Left ventricle myocardium inferior (tissue), 1 donor: ENCODE data around the gene OR12D3. TPM values are rescaled to one million over a fixed set of nuclear protein-coding genes. Genes with fewer than 3 reads are reported as not detected.

Source experiments
- DNase-seq: peaks from one replicate; pipeline ENCODE4 v3.0.0-alpha.2; 2020
- H3K27ac ChIP-seq: fragments of 200-600 bp; replicated peaks from 2 replicates; pipeline ENCODE4 v1.8.0; 2021
- H3K27me3 ChIP-seq: fragments of 200-600 bp; 2 replicates; pipeline ENCODE4 v1.8.0; 2021; ENCODE audit warnings: low read depth
- H3K36me3 ChIP-seq: fragments of 200-600 bp; 2 replicates; pipeline ENCODE4 v1.8.0; 2021
- H3K4me1 ChIP-seq: fragments of 200-600 bp; 2 replicates; pipeline ENCODE4 v1.8.0; 2021
- H3K4me3 ChIP-seq: fragments of 200-600 bp; 2 replicates; pipeline ENCODE4 v1.8.0; 2021; ENCODE audit warnings: mild to moderate bottlenecking, moderate library complexity
- H3K9me3 ChIP-seq: fragments of 200-600 bp; replicated peaks from 2 replicates; pipeline ENCODE4 v1.8.0; 2021
- CTCF ChIP-seq: fragments of 200-600 bp; IDR thresholded peaks from 2 replicates; pipeline ENCODE4 v1.8.0; 2021; ENCODE audit warnings: antibody characterized with exemption, mild to moderate bottlenecking, borderline replicate concordance
- intact Hi-C: fragments of 100-400 bp; cut with micrococcal nuclease; formaldehyde crosslinking; loops from one replicate; pipeline ENCODE4 v1.11.0; 2022
- long read RNA-seq: library from polyadenylated mRNA; unstranded; transcript quantifications from one replicate; pipeline ENCODE4 v2.0.0, GENCODE V29; 2021
- total RNA-seq: library from RNA; stranded (reverse); fragmentation: NEBNext Ultra II Directional; extraction: Animal tissue kit (Norgen Biotek cat#: 25700); gene quantifications from one replicate; pipeline ENCODE4 v1.2.1, GENCODE V29; 2021
- donor health status: DM: no; HTN: yes; CAD: no; lungs with severe emphysema.

OR12D3 gene
- not detected for total RNA-seq
- long read RNA-seq: 0 reads

- TF ChIP-seq CTCF: no peak
- intact Hi-C loops: no loop called here
Measured at GRCh38 chr6:29375191-29375590, at the start of gene OR12D3. Gene OR12D3 (minus strand): TSS chr6:29375291. CDS start chr6:29375287, 4 bp downstream.

GRCh38 chr6:29424575-29424974 lies 49.5 kb upstream of the OR12D3 start:
- Histone ChIP-seq H3K27ac (no peak overlapping the region), H3K36me3 (no peaks in the 10 kb centered on the region), H3K4me1 (no peaks in the 10 kb centered on the region), H3K9me3 (peaks cover 16% of the 10 kb centered on the region), H3K4me3 (no peak overlapping the region), H3K27me3 (no peaks in the 10 kb centered on the region)
- no peak for DNase-seq
- TF ChIP-seq CTCF: no peak
- intact Hi-C loops: no loop called here

More at GRCh38 chr6:29375191-29375590, at the start of gene OR12D3:
- Histone ChIP-seq H3K27ac (no peak within 1 kb of the TSS), H3K4me3 (no peak within 1 kb of the TSS), H3K36me3 (no peaks in the 10 kb centered on the region), H3K9me3 (peaks cover 4% of the 10 kb centered on the region), H3K27me3 (no peaks in the 10 kb centered on the region), H3K4me1 (no peaks in the 10 kb centered on the region)
- no peak for DNase-seq

- no peaks in the 10 kb centered on the region for H3K4me1 ChIP-seq
- TF ChIP-seq CTCF: no peak
Measured at GRCh38 chr6:29424168-29424567, 49.1 kb upstream of the OR12D3 start.

GRCh38 chr6:29419516-29419915 lies 44.4 kb upstream of the OR12D3 start:
- peaks cover 16% of the 10 kb centered on the region for H3K9me3 ChIP-seq
- no peak for DNase-seq
- H3K27me3 ChIP-seq: no peaks in the 10 kb centered on the region
- intact Hi-C loops: no loop called here
- no peaks in the 10 kb centered on the region for H3K36me3 ChIP-seq
- H3K4me3 ChIP-seq: no peak overlapping the region
- no peaks in the 10 kb centered on the region for H3K4me1 ChIP-seq
- no peak overlapping the region for H3K27ac ChIP-seq
- TF ChIP-seq CTCF: no peak

More at GRCh38 chr6:29424168-29424567, 49.1 kb upstream of the OR12D3 start:
- Histone ChIP-seq H3K9me3 (peaks cover 16% of the 10 kb centered on the region), H3K27me3 (no peaks in the 10 kb centered on the region), H3K36me3 (no peaks in the 10 kb centered on the region), H3K27ac (no peak overlapping the region), H3K4me3 (no peak overlapping the region)
- intact Hi-C loops: no loop called here
- no peak for DNase-seq

- no peaks in the 10 kb centered on the region for H3K27me3 ChIP-seq
- no peak within 1 kb of the TSS for H3K4me3 ChIP-seq
- peaks cover 22% of the 10 kb centered on the region for H3K9me3 ChIP-seq
- DNase-seq: no peak
- no peak within 1 kb of the TSS for H3K27ac ChIP-seq
- intact Hi-C loops: no loop called here
- no peak for TF ChIP-seq CTCF
- H3K36me3 ChIP-seq: no peaks in the 10 kb centered on the region
- H3K4me1 ChIP-seq: no peaks in the 10 kb centered on the region
Measured at GRCh38 chr6:29414588-29414987, 39.5 kb upstream of the OR12D3 start, which contains the start of gene OR12D1. Gene OR12D1 (plus strand): TSS chr6:29414928.
